ENCODE data around the gene CD1B. TPM values are rescaled to one million over a fixed set of nuclear protein-coding genes. Genes with fewer than 3 reads are reported as not detected.

CD1B gene
- total RNA-seq, 1 experiment from 2014 or later: not detected

DNA sequence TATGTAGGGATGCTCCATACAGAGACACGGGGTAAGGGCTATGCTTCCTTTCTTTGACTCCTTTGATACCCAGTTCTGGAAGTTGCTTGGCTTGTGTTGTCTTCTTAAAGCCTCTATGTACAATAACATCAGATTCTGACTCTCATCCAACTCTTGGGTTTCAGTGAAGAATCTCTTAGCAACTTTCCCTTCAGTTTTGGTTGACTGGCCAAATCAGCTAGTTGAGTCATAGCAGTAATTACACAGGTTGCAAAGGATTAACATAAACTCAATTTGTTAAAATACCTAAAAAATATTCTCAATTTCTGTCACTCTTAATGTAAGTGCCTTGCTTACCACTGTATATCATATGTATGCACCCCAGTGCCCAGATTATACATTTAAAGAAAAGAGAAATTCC, 31.6 kb upstream of the CD1B start:
- H3K27me3 ChIP-seq (ENCODE audit: control insufficient read depth, insufficient read depth, low read length): no peaks in the 10 kb centered on the region
- H3K4me1 ChIP-seq (ENCODE audit: control insufficient read depth, insufficient read depth, low read length): no peaks in the 10 kb centered on the region
- no peak overlapping the region for H3K4me3 ChIP-seq (ENCODE audit: low read depth in 2 of 2, low read length in 2 of 2)
- no peak overlapping the region for H3K27ac ChIP-seq (ENCODE audit: low read length)
- no TSS peak for BruUV-seq (replicated peaks)
- TF ChIP-seq, protein P1, sequence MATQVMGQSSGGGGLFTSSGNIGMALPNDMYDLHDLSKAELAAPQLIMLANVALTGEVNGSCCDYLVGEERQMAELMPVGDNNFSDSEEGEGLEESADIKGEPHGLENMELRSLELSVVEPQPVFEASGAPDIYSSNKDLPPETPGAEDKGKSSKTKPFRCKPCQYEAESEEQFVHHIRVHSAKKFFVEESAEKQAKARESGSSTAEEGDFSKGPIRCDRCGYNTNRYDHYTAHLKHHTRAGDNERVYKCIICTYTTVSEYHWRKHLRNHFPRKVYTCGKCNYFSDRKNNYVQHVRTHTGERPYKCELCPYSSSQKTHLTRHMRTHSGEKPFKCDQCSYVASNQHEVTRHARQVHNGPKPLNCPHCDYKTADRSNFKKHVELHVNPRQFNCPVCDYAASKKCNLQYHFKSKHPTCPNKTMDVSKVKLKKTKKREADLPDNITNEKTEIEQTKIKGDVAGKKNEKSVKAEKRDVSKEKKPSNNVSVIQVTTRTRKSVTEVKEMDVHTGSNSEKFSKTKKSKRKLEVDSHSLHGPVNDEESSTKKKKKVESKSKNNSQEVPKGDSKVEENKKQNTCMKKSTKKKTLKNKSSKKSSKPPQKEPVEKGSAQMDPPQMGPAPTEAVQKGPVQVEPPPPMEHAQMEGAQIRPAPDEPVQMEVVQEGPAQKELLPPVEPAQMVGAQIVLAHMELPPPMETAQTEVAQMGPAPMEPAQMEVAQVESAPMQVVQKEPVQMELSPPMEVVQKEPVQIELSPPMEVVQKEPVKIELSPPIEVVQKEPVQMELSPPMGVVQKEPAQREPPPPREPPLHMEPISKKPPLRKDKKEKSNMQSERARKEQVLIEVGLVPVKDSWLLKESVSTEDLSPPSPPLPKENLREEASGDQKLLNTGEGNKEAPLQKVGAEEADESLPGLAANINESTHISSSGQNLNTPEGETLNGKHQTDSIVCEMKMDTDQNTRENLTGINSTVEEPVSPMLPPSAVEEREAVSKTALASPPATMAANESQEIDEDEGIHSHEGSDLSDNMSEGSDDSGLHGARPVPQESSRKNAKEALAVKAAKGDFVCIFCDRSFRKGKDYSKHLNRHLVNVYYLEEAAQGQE (IDR thresholded peaks at IDR 0.05; ENCODE audit: insufficient read depth in 1 of 2, low read depth in 2 of 2, low read length in 1 of 2): no peak
- no peak for TF ChIP-seq TCF7L2 (IDR thresholded peaks at IDR 0.05; ENCODE audit: low read depth, low read length)
- TF ChIP-seq POLR2AphosphoS5 (IDR thresholded peaks at IDR 0.05; ENCODE audit: low read depth, low read length): no peak
- TF ChIP-seq, protein P2, sequence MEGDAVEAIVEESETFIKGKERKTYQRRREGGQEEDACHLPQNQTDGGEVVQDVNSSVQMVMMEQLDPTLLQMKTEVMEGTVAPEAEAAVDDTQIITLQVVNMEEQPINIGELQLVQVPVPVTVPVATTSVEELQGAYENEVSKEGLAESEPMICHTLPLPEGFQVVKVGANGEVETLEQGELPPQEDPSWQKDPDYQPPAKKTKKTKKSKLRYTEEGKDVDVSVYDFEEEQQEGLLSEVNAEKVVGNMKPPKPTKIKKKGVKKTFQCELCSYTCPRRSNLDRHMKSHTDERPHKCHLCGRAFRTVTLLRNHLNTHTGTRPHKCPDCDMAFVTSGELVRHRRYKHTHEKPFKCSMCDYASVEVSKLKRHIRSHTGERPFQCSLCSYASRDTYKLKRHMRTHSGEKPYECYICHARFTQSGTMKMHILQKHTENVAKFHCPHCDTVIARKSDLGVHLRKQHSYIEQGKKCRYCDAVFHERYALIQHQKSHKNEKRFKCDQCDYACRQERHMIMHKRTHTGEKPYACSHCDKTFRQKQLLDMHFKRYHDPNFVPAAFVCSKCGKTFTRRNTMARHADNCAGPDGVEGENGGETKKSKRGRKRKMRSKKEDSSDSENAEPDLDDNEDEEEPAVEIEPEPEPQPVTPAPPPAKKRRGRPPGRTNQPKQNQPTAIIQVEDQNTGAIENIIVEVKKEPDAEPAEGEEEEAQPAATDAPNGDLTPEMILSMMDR (IDR thresholded peaks at IDR 0.05): no peak
- no peak for TF ChIP-seq SIN3A (IDR thresholded peaks at IDR 0.05; ENCODE audit: borderline replicate concordance, insufficient read depth, low read depth, low read length)
- in situ Hi-C loops (cut with HindIII; ENCODE audit: low pct_unique_long_range_greater_than_20kb, low sequenced_read_pairs): no loop called here
- no peaks in the 10 kb centered on the region for H3K9me3 ChIP-seq (ENCODE audit: control insufficient read depth, insufficient read depth, low read depth, low read length)
- CTCF ChIA-PET: no interaction called here
- POLR2A ChIA-PET: no interaction called here
- intact Hi-C loops (cut with micrococcal nuclease; ENCODE audit: unreplicated experiment): no loop called here
- ATAC-seq (no peak), DNase-seq (ENCODE audit: low read depth, low spot score) (no peak)
- no peaks in the 10 kb centered on the region for H3K36me3 ChIP-seq (ENCODE audit: control insufficient read depth, insufficient read depth, low read length)

- no peaks in the 10 kb centered on the region for H3K27me3 ChIP-seq (ENCODE audit: control insufficient read depth, insufficient read depth, low read length)
- TF ChIP-seq SIN3A (IDR thresholded peaks at IDR 0.05; ENCODE audit: borderline replicate concordance, insufficient read depth, low read depth, low read length) (no peak), TCF7L2 (IDR thresholded peaks at IDR 0.05; ENCODE audit: low read depth, low read length) (no peak)
- TF ChIP-seq, protein P1 (IDR thresholded peaks at IDR 0.05; ENCODE audit: insufficient read depth in 1 of 2, low read depth in 2 of 2, low read length in 1 of 2): no peak
- H3K4me1 ChIP-seq (ENCODE audit: control insufficient read depth, insufficient read depth, low read length): no peaks in the 10 kb centered on the region
- CTCF ChIA-PET: no interaction called here
- H3K27ac ChIP-seq (ENCODE audit: low read length): no peak overlapping the region
- in situ Hi-C loops (cut with HindIII; ENCODE audit: low pct_unique_long_range_greater_than_20kb, low sequenced_read_pairs) (no loop called here), intact Hi-C loops (cut with micrococcal nuclease; ENCODE audit: unreplicated experiment) (no loop called here)
- H3K36me3 ChIP-seq (ENCODE audit: control insufficient read depth, insufficient read depth, low read length): no peaks in the 10 kb centered on the region
- DNase-seq (ENCODE audit: low read depth, low spot score): no peak
- no peak overlapping the region for H3K4me3 ChIP-seq (ENCODE audit: low read depth in 2 of 2, low read length in 2 of 2)
- POLR2A ChIA-PET: no interaction called here
- no TSS peak for BruUV-seq (replicated peaks)
- no peaks in the 10 kb centered on the region for H3K9me3 ChIP-seq (ENCODE audit: control insufficient read depth, insufficient read depth, low read depth, low read length)
- no peak for ATAC-seq
These were observed 31.2 kb upstream of the CD1B start for GRCh38 chr1:158362482-158362881.

Data from Panc1 (cell line).